Measurements from ENCODE around the gene LIMS1.

GRCh38 chr2:108701806-108702205, 167.5 kb downstream of the LIMS1 start:
- no peak for TF ChIP-seq CTCF (IDR thresholded peaks at IDR 0.05)
- no peak for TF ChIP-seq POLR2A (IDR thresholded peaks at IDR 0.05)
- no peak for TF ChIP-seq POLR2AphosphoS5 (IDR thresholded peaks at IDR 0.05)

All from prostate gland (tissue), 2 donors.